H1 (cell line): ENCODE results near the gene TRIM22. TPM values are rescaled to one million over a fixed set of nuclear protein-coding genes. Genes with fewer than 3 reads are reported as not detected.

Experiments
- CTCF ChIA-PET: fragments of 300-600 bp; sonication (Branson Sonifier 250); formaldehyde crosslinking; loops from one replicate; lab custom pipeline; 2021; ENCODE audit not compliant: partially characterized antibody; lab: Charles Lee
- POLR2A ChIA-PET: fragments of 300-600 bp; sonication (Branson Sonifier 250); formaldehyde crosslinking; loops from one replicate; lab custom pipeline; 2021; ENCODE audit warnings: inconsistent platforms; ENCODE audit not compliant: partially characterized antibody; lab: Charles Lee
- DNase-seq, 2 experiments: peaks; one replicate each; pipeline versions ENCODE4 v3.0.0 to v3.0.0-alpha.2; 2010 to 2022; ENCODE audit warnings: low spot score in 2 of 2, low read depth in 1 of 2, mixed read lengths in 1 of 2
- FAIRE-seq: peaks from 2 replicates; lab custom pipeline; 2011; peaks lifted over from hg19 to GRCh38; lab: Jason Lieb, UNC
- H2AFZ ChIP-seq: 2 replicates; pipeline ENCODE4 v1.8.1; 2012; ENCODE audit warnings: low read length, inconsistent platforms
- H2AK5ac ChIP-seq: 2 replicates; pipeline ENCODE4 v1.6.1; 2013; ENCODE audit warnings: low read depth, low read length
- H2BK120ac ChIP-seq: replicated peaks from 2 replicates; pipeline ENCODE3; 2013; ENCODE audit warnings: low read depth, low read length, inconsistent platforms
- H2BK12ac ChIP-seq: 2 replicates; pipeline ENCODE4 v1.6.1; 2013; ENCODE audit warnings: low read depth, low read length
- H2BK15ac ChIP-seq: 2 replicates; pipeline ENCODE4 v1.6.1; 2013; ENCODE audit warnings: low read length
- H2BK20ac ChIP-seq: 2 replicates; pipeline ENCODE4 v1.6.1; 2013; ENCODE audit warnings: low read length
- H2BK5ac ChIP-seq: 2 replicates; pipeline ENCODE4 v1.6.1; 2013; ENCODE audit warnings: low read depth, low read length
- H3K14ac ChIP-seq: 2 replicates; pipeline ENCODE4 v1.6.1; 2013; ENCODE audit warnings: inconsistent platforms; ENCODE audit not compliant: insufficient read length
- H3K18ac ChIP-seq: 2 replicates; pipeline ENCODE4 v1.6.1; 2013; ENCODE audit warnings: low read length; ENCODE audit errors: extremely low read depth
- H3K23ac ChIP-seq: 2 replicates; pipeline ENCODE4 v1.6.1; 2013; ENCODE audit warnings: inconsistent platforms; ENCODE audit not compliant: insufficient read length
- H3K23me2 ChIP-seq: 2 replicates; pipeline ENCODE4 v1.6.1; 2013; ENCODE audit warnings: low read depth, low read length
- H3K27ac ChIP-seq: 2 replicates; pipeline ENCODE4 v1.6.1; 2011; ENCODE audit warnings: low read depth, low read length, inconsistent platforms
- H3K27me3 ChIP-seq, 4 experiments: replicated peaks in 1 of 4; 1 replicate in 1 of 4; 2 replicates in 3 of 4; pipeline versions ENCODE4 v1.6.1 to v1.8.1; 2011 to 2013; ENCODE audit warnings: low read length in 3 of 4, mild to moderate bottlenecking in 3 of 4, inconsistent platforms in 2 of 4, mixed read lengths in 2 of 4, moderate library complexity in 1 of 4; ENCODE audit not compliant: control insufficient read depth in 3 of 4, insufficient read depth in 3 of 4; ENCODE audit errors: extremely low read depth in 1 of 4
- H3K36me3 ChIP-seq, 4 experiments: 2 replicates each; pipeline versions ENCODE4 v1.6.1 to v1.8.1; 2011 to 2013; ENCODE audit warnings: mild to moderate bottlenecking in 4 of 4, low read length in 3 of 4, moderate library complexity in 2 of 4, control low read depth in 1 of 4, inconsistent platforms in 1 of 4; ENCODE audit not compliant: insufficient read depth in 4 of 4, control insufficient read depth in 2 of 4
- H3K4ac ChIP-seq: replicated peaks from 2 replicates; pipeline ENCODE3; 2013; ENCODE audit warnings: low read length, low read depth, mixed read lengths, inconsistent platforms; ENCODE audit not compliant: insufficient read length
- H3K4me1 ChIP-seq, 4 experiments: replicated peaks in 1 of 4; 1 replicate in 1 of 4; 2 replicates in 3 of 4; pipeline versions ENCODE4 v1.6.1 to v1.8.1; 2011 to 2013; ENCODE audit warnings: low read length in 3 of 4, inconsistent platforms in 2 of 4, mixed read lengths in 1 of 4; ENCODE audit not compliant: insufficient read depth in 4 of 4, control insufficient read depth in 3 of 4
- H3K4me2 ChIP-seq, 2 experiments: 2 replicates each; pipeline versions ENCODE4 v1.6.1 to v1.8.1; 2011 to 2013; ENCODE audit warnings: low read depth in 2 of 2, low read length in 2 of 2, control low read depth in 1 of 2, inconsistent platforms in 1 of 2, mild to moderate bottlenecking in 1 of 2; ENCODE audit not compliant: insufficient read depth in 1 of 2
- H3K4me3 ChIP-seq, 4 experiments: fragments of 200-600, 300-600 bp in 1 of 4; sonication (generic), shearing (Covaris generic), sonication (Bioruptor Twin) in 1 of 4; 2 replicates each; pipeline versions ENCODE4 v1.5.1 to v1.8.1; 2011 to 2016; ENCODE audit warnings: low read length in 4 of 4, low read depth in 3 of 4, control low read depth in 2 of 4, inconsistent platforms in 2 of 4, mild to moderate bottlenecking in 2 of 4, mixed read lengths in 1 of 4, moderate library complexity in 1 of 4; ENCODE audit not compliant: insufficient read depth in 2 of 4; ENCODE audit errors: extremely low read depth in 1 of 4
- H3K56ac ChIP-seq: replicated peaks from 2 replicates; pipeline ENCODE3; 2013; ENCODE audit warnings: low read depth, mild to moderate bottlenecking, mixed read lengths, low read length, inconsistent platforms; ENCODE audit not compliant: insufficient read length
- H3K79me1 ChIP-seq: 2 replicates; pipeline ENCODE4 v1.6.1; 2013; ENCODE audit warnings: low read depth, low read length, control low read depth
- H3K79me2 ChIP-seq, 2 experiments: 2 replicates each; pipeline versions ENCODE4 v1.6.1 to v1.8.1; 2012 to 2013; ENCODE audit warnings: low read length in 2 of 2, mild to moderate bottlenecking in 2 of 2, inconsistent platforms in 1 of 2; ENCODE audit not compliant: insufficient read depth in 2 of 2, control insufficient read depth in 1 of 2
- H3K9ac ChIP-seq, 4 experiments: replicated peaks in 1 of 4; 1 replicate in 1 of 4; 2 replicates in 3 of 4; pipeline versions ENCODE4 v1.6.1 to v1.8.1; 2011 to 2013; ENCODE audit warnings: low read depth in 3 of 4, low read length in 3 of 4, control low read depth in 2 of 4, mild to moderate bottlenecking in 2 of 4, moderate library complexity in 2 of 4, inconsistent platforms in 1 of 4; ENCODE audit errors: extremely low read depth in 1 of 4
- H3K9me3 ChIP-seq, 2 experiments: 2 replicates each; pipeline versions ENCODE4 v1.6.1 to v1.8.1; 2012 to 2013; ENCODE audit warnings: mild to moderate bottlenecking in 2 of 2, moderate library complexity in 2 of 2, control low read depth in 1 of 2, inconsistent platforms in 1 of 2, low read depth in 1 of 2, low read length in 1 of 2, mixed read lengths in 1 of 2; ENCODE audit not compliant: insufficient read depth in 2 of 2
- H4K20me1 ChIP-seq, 2 experiments: replicated peaks in 1 of 2; 2 replicates each; pipeline versions ENCODE3 to v1.8.1; 2011 to 2013; ENCODE audit warnings: inconsistent platforms in 2 of 2, low read length in 2 of 2, mild to moderate bottlenecking in 1 of 2; ENCODE audit not compliant: insufficient read depth in 2 of 2, control insufficient read depth in 1 of 2
- H4K5ac ChIP-seq: 2 replicates; pipeline ENCODE4 v1.6.1; 2013; ENCODE audit warnings: low read length, low read depth, mixed read lengths, inconsistent platforms; ENCODE audit not compliant: insufficient read length
- H4K8ac ChIP-seq: 2 replicates; pipeline ENCODE4 v1.8.0; 2013; ENCODE audit warnings: mild to moderate bottlenecking, moderate library complexity, low read length, inconsistent platforms; ENCODE audit not compliant: insufficient read depth; ENCODE audit errors: extremely low read depth
- H4K91ac ChIP-seq: replicated peaks from 2 replicates; pipeline ENCODE3; 2013; ENCODE audit warnings: low read length, mixed read lengths, inconsistent platforms; ENCODE audit not compliant: insufficient read length
- MAFK ChIP-seq: IDR thresholded peaks from 2 replicates; pipeline ENCODE4 v1.6.1; 2012; ENCODE audit warnings: low read depth, mild to moderate bottlenecking, improper control_type of control experiment, low read length
- NANOG ChIP-seq: IDR thresholded peaks from 2 replicates; pipeline ENCODE4 v1.6.1; 2011; ENCODE audit warnings: low read length, low read depth, mild to moderate bottlenecking, inconsistent platforms; ENCODE audit not compliant: insufficient read depth, poor library complexity, severe bottlenecking
- POLR2A ChIP-seq, 2 experiments: IDR thresholded peaks; 1 replicate in 1 of 2; 2 replicates in 1 of 2; pipeline ENCODE4 v1.6.1; 2011; ENCODE audit warnings: low read depth in 2 of 2, low read length in 2 of 2, mild to moderate bottlenecking in 2 of 2; ENCODE audit errors: control extremely low read depth in 1 of 2
- SUZ12 ChIP-seq: fragments of 200-600 bp; sonication (generic); IDR thresholded peaks from 2 replicates; pipeline ENCODE4 v1.6.1; 2012; ENCODE audit warnings: mild to moderate bottlenecking, inconsistent platforms, low read length, moderate library complexity, mixed read lengths
- WGBS, 2 experiments: shearing (Covaris generic) in 1 of 2; methylation state at CpG; one replicate each; pipeline versions ENCODE4 v1.1.6 to v1.1.7; 2013 to 2015; ENCODE audit warnings: low lambda C conversion rate in 2 of 2, mixed read lengths in 2 of 2, inconsistent platforms in 1 of 2, low coverage in 1 of 2, missing lambda C conversion rate in 1 of 2; ENCODE audit not compliant: insufficient replicate concordance in 2 of 2, insufficient coverage in 1 of 2, insufficient read length in 1 of 2; ENCODE audit errors: extremely low coverage in 1 of 2, missing lambda C conversion rate in 1 of 2; 5-methylcytosine and 5-hydroxymethylcytosine counted together
- polyA plus RNA-seq, 7 experiments: library from polyadenylated mRNA; depleted of rRNA in 3 of 7; stranded (reverse) in 5 of 7; unstranded in 2 of 7; fragments of >200 nt in 5 of 7; fragments of 200-250 nt in 2 of 7; gene quantifications; 1 replicate in 5 of 7; 2 replicates in 1 of 7; 4 replicates in 1 of 7; pipeline versions ENCODE4 v1.2.1 to v1.2.3, GENCODE V29; 2011 to 2013; ENCODE audit warnings: missing spikeins in 2 of 7, mixed read lengths in 2 of 7
- total RNA-seq: library from RNA; stranded (reverse); fragmentation: NEBNext Ultra II Directional; extraction: Animal tissue kit (Norgen Biotek cat#: 25700); gene quantifications from 2 replicates; pipeline ENCODE4 v1.2.1, GENCODE V29; 2021

The TRIM22 gene
- total and polyA plus RNA-seq, 2 of the 8 experiments (the other 6 are each of a cell fraction or from before 2014, with no cell fraction given): 56.0 to 82.7 TPM

GRCh38 chr11:5679811-5680210 is 9.8 kb upstream of the TRIM22 start:
- ChIA-PET CTCF (interaction anchor here (0.5 kb wide), 1 partner anchor 133 kb away, joined by 3 read pairs; no protein-coding TSS in a partner anchor), POLR2A (interaction anchor here (1.9 kb wide), 1 partner anchor 10 kb away, joined by 8 read pairs; the partner anchor contains the start of gene TRIM22)
- H3K23me2 ChIP-seq: peaks cover 2% of the 10 kb centered on the region
- no peak overlapping the region for H3K9ac ChIP-seq
- no peaks in the 10 kb centered on the region for H3K27me3 ChIP-seq
- H3K4me1 ChIP-seq: no peaks in the 10 kb centered on the region; a peak in 2 of 7 replicates
- H3K79me2 ChIP-seq: peaks cover 0 to 5% of the 10 kb centered on the region in 2 experiments; a peak in 3 of 4 replicates
- DNase-seq (no peak), FAIRE-seq (no peak)
- WGBS, 2 experiments: 92% methylated on average over 7 of the region's 7 CpGs; no CpG with 5 or more reads in 1 of the 2 experiments
- no peak overlapping the region for H2AFZ ChIP-seq
- no peak overlapping the region for H2BK20ac ChIP-seq
- no peak overlapping the region for H4K91ac ChIP-seq
- no peak overlapping the region for H3K4me3 ChIP-seq
- H3K23ac ChIP-seq: no peak overlapping the region
- no peak overlapping the region for H3K27ac ChIP-seq
- H2BK5ac ChIP-seq: no peak overlapping the region; the same call in 1 of the 2 replicates
- no peak overlapping the region for H4K8ac ChIP-seq
- H3K4ac ChIP-seq: no peak overlapping the region
- no peak overlapping the region for H2BK12ac ChIP-seq
- no peak overlapping the region for H3K14ac ChIP-seq
- no peak overlapping the region for H4K5ac ChIP-seq
- H2BK120ac ChIP-seq: no peak overlapping the region
- peaks cover 0 to 1% of the 10 kb centered on the region in 2 experiments for H4K20me1 ChIP-seq
- no peak overlapping the region for H3K18ac ChIP-seq
- H2BK15ac ChIP-seq: no peak overlapping the region
- peaks cover 0 to 14% of the 10 kb centered on the region in 2 experiments; a peak in 2 of 4 replicates for H3K9me3 ChIP-seq
- H3K79me1 ChIP-seq: peaks cover 2% of the 10 kb centered on the region; the same call in 1 of the 2 replicates
- H3K4me2 ChIP-seq: no peak overlapping the region
- no peak overlapping the region for H3K56ac ChIP-seq
- no peak overlapping the region for H2AK5ac ChIP-seq
- H3K36me3 ChIP-seq: peaks cover 10 to 34% (median 23%) of the 10 kb centered on the region in 4 experiments
- TF ChIP-seq MAFK (no peak), SUZ12 (no peak), NANOG (no peak), POLR2A (IDR thresholded peaks at IDR 0.05; ENCODE audit: control extremely low read depth in 1 of 2, low read depth in 2 of 2, low read length in 2 of 2) (no peak)
